Measurements from ENCODE around the gene CASS4.
A peak's percentile ranks its signal among the peaks of the same experiment; 100 is the strongest.
"Not testable (repeated sequence)": the region's sequence is repeated elsewhere in the genome, so short reads cannot be mapped to it uniquely, and the experiment has no call there.

Gene CASS4

DNA sequence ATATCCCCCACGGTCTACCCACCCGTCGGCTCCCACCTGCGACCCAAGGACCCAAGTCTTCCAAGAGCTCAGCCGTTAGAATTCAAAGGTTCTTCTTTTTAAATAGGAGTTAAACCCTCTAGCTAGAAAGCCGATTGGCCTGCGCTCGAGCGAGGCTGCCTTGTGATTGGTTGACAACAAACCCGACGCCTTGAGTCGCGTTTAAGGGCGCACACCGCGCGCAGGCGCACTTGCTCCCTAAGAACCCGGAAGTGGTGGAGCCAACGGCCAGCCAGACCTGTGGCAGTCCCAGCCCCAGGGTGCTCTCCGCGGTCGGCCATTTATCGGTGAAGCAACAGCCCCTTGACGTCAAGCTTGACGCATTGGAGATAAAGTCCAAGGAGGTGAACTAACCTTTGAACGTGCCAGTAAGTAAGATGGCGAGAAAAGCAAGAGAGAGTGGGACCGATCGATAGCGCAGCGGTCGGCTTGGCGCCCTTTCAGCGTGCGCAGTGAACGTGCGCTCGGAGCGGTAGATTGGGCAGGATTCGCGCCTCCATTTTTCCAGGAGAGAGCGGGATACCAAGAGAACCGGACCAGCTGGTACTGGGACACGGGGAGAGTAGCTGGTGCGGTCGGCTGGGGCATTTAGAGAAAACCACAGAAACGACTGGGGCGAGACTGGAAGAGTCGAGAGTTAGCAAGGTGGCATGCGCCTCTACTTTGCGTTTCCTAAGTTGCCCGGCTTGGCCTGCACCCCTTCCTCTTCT is 19.8 kb upstream of the CASS4 start, which contains the start of the genes AURKA and CSTF1:
TSS of gene AURKA (minus strand) at position 84 of the 749 bp plus-strand sequence. CDS start 4,018 bp downstream, outside the sequence.
TSS of gene CSTF1 (plus strand) at position 514 of the 749 bp plus-strand sequence. CDS start 2,908 bp downstream, outside the sequence.
- peak; percentile 100 for DNase-seq (ENCODE audit: low spot score)

DNA sequence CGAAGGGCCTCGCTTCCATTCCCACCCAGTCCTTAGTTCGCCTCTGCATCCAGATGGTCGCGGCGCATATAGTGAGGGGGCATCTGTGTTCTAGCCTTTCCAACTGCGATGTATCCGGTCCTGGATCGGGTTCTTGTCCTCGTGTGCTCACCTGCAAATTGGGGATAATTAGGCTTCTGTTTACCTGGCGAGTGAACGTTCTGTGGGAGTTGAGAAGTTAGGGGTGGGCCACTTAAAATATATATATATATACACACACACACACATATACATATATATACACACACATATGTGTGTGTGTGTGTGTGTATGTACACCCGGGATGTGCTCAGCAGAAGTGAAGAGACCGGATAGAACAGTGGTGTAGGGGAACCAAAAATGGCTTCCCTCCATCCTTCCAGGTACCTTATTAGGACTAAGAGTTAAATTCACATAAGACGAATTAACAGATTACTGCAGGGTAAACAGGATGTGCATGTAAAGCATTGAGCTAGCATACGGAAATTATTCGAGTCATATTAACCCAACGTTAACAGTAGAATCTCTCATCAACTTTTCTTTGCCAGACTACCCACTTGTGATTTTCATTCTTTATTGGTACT is 19.1 kb upstream of the CASS4 start:
- no peak for DNase-seq (ENCODE audit: low spot score)

DNA sequence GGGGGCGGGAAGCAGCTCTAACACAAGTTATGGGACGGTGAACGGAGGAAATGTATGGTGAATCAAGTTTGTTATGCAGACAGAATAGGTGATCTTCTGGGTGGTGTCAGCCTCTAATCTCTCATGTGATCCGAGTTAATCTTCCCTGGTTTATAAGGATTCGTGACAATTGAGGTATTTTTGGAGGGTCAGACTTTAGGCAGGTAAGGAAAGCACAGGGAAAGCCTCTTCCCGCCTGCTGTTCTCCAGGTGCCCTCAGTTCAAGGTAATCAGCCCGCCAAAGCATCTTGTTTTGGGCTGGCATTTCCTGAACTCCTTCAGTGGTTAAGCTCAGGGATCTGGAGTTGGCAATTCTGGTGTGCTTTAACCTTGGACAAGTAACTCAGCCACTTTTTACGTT is 18.4 kb upstream of the CASS4 start:
- DNase-seq (ENCODE audit: low spot score) = no peak

DNA sequence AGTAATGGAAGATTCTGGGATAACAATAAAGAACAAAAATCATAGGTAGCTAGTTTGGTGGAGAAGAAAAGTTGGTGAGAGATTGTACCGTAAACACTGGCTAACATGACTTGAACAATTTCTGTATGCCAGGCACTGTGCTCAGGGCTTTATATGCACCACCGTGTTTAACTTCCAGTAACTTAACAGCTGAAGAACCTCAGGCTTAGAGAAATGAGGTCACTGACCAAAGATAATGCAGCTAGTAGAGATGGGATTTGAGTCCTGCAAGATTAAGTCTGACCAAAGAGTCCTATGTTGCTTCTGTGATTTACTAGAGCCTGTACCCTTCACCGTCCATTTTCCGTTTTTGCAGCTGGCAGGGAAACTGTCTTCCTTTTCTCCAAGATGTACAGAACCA is 16.9 kb upstream of the CASS4 start:
- no peak for DNase-seq (ENCODE audit: low spot score)

DNA sequence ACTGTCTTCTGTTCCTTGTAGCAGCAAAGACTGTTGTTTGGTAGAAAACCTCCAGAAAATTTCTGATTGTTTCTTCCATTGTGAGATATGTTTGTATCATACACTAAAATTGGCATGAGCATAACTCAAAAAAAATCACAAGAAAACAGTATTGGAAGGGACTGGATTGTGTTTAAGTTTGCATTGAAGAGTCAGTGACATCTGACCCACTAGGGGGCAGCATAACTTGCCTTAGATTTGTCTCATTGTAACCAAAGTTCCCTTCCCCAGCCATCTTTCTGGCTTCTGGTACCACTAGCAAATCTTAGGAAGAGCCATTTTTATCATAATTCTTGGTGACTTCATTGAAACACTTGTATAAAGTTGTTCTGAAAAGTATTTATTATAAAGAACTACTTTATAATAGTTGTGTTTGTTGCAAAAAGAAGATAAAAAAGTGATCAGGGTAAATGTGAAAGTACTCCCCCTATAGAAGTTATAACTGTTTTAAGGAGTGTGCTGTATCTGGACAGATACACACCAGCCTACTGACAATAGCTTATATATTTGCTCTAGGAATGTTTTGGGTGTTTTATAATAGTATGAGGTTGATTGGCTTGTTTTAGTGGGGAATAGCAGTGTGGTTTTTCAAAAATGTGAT is 11.9 kb upstream of the CASS4 start:
- peak; percentile 74 for DNase-seq (ENCODE audit: low spot score)

DNA sequence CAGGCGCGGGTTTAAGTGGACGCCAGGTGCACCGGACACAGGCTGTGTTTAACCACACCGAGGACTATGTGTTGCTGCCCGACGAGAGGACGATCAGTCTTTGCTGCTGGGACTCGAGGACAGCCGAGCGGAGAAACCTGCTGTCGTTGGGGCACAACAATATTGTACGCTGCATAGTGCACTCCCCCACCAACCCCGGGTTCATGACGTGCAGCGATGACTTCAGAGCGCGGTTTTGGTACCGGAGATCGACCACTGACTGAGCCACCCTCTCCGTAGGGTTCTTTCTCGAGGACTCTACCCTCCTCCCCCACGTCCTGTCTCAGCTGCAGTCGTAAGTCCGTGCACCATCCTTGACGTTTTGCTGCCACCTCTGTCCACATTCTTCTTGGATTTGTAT is 8.6 kb upstream of the CASS4 start:
- DNase-seq (ENCODE audit: low spot score) = no peak

DNA sequence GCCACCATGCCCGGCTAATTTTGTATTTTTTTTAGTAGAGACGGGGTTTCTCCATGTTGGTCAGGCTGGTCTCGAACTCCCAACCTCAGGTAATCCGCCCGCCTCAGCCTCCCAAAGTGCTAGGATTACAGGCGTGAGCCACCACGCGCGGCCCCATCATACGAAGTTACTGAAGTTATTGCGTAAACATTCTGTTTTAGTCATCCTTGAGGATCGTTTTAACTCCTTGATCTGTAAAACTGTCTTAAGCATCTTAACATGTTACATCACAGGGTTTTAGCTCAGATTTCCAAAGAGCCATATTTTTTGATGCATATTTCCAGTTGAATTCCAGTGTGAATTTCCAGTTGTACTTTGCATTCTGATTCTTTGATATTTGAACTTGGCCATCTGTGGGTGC is 6.7 kb upstream of the CASS4 start:
- DNase-seq (ENCODE audit: low spot score) = not testable (repeated sequence)

DNA sequence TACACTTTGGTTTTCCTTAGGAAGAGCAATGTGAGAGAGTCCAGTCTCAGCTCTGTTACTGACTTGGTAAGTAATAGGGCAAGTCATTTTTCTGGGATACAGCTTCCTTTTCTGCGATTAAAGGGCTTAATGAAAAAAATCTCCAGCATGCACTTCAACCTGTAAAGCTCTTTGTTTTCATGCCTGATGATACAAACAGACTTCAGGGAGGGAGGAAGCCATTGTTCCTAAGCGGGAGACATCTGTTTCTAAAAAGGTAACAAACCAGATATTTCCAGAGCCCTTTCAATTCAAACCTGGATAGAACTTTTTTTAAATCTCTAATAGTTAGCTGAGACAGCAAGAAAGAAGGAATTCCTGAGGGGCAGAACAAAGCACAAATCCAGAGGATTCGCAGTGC is 5.2 kb upstream of the CASS4 start:
- DNase-seq (ENCODE audit: low spot score) = no peak

DNA sequence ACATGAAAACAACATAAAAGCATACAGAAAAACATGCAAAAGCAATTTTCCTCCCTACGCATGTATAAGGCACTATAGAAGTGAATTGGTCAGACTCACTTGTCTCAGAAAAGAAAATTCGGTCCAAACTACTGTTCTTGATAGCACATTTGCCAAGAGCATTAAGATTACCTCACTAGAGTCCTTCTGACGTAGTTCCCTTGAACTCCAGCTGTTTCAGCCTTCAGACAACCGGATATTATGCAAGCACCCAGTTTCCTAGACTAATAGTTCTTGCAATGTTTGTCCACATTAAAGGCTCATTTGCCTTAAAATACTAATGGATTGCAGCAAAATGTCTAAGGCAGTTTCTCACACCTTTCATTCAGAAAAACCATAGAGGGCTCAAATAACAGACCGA is 2.5 kb upstream of the CASS4 start:
- peak; percentile 39 for DNase-seq (ENCODE audit: low spot score)

DNA sequence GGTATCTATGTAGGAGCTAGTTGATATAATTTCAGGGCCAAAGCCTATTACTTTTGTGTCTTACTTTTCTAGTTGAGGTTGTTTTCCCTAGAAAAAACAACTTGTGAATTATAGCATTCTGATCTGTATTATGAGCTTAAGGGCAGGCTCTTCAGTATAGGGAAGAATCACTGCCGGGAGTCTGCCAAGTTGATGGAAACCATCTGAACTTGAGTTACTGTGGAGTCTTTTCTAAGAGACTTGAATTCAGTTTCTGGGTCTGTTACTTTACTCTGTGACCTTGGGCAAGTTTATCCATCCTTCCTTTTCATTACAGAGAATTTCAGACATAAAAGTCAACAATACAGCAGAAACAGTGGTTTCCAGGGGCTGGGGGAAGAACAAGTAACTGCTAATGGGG is 2.1 kb upstream of the CASS4 start:
- DNase-seq (ENCODE audit: low spot score) = no peak

DNA sequence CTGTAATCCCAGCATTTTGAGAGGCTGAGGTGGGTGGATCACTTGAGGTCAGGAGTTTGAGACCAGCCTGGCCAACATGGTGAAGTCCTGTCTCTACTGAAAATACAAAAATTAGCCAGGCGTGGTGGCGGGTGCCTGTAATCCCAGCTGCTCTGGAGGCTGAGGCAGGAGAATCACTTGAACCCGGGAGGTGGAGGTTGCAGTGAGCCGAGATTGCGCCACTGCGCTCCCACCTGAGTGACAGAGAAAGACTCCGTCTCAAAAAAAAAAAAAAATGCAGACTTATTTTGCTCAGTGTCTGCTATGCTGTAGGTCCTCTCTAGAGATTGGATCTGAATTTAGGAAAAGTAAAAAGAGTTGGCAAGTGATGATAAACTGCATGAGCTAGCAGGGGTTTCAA is 773 bp upstream of the CASS4 start:
- not testable (repeated sequence) for DNase-seq (ENCODE audit: low spot score)

DNA sequence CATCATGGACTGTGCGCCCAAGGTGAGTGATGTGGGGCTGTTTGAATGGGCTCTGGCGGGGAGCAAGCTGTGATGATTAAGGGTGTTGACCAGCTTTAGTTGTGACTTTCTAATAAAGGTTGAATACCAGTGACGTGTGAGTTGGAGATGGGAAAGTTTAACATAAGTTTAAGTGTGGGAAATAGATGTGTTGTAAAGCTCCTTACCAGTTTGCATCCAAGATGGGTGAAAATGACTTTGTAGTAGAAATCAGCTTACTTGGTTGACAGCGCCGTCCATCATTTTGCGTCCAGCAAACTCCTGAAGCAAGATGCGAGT is 372 bp downstream of the CASS4 start:
- DNase-seq (ENCODE audit: low spot score) = no peak

DNA sequence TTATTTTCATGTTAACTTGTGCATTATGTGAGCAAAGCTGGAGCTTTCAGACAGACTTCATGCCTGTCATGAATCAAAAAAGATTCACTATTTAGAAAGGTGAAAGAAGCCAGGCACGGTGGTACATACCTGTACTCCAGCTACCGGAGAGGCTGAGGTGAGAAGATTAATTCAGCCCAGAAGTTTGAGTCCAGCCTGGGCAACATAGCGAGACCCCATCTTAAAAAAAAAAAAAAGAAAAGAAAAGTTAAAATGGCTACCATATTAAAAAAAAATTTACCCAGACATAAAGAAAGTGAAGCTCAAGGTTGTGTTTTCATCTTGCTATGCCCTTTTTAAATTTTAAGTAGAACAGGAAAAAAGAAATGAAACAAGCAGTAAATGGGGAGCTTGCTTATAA is 889 bp downstream of the CASS4 start:
- DNase-seq (ENCODE audit: low spot score) = no peak

DNA sequence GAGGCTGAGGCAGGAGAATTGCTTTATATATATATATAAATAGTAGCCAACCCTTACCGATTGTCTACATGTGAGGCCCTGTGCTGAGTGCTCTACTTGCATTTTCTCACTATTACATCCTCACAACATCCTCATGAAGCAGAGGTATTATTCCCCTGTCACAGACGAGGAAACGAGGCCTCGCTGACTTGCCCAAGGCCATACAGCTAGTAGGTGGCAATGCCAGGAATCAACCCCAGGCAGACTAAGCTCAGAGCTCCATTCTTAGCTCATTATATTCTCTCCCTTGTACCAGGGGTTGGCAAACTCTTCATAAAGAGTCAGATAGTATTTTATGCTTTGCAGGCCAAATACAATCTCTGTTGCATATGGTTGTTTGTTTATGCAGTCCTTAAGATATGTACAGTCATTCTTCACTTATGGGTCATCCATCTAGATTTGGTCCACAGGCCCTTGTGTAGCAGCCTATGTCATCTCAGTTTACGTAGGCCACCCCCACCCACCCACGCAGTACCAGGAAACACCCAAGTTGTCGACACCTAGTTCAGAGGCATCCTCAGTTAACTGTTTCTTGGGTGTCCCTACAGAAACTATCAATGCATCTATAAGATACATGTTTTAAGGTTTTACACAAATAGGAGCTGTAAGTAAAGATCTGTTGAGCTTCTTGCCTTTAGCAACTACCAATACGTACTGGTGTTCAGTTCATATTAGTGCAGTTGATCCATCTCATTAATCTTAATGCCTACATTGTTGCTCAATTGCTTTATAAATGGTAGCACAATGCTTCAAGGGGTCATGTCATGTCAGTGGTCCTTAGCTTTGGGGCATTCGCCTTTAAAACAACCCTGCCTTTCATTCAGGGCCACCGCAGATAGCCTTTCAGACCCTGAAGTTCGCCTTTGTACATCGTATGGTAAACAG is 3.0 kb downstream of the CASS4 start:
- no peak for DNase-seq (ENCODE audit: low spot score)

DNA sequence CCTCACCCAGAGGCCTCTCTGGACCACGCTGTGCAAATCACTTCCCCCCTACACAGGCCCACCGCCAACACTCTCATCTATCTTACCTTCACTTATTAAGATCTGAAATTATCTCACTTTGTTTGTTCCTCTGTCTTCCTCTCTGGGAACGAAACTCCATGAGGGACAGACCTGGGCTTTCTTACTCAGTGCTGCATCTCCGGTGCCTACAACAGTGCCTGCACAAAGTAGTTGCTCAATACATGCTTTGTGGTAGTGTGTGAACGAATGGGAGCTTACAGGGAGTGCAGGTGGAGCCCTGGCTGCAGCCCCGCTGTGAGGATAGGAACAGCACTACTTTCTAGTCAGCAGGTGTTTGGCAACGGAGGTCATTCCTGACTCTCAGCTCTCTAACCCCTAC is 5.3 kb downstream of the CASS4 start:
- no peak for DNase-seq (ENCODE audit: low spot score)

DNA sequence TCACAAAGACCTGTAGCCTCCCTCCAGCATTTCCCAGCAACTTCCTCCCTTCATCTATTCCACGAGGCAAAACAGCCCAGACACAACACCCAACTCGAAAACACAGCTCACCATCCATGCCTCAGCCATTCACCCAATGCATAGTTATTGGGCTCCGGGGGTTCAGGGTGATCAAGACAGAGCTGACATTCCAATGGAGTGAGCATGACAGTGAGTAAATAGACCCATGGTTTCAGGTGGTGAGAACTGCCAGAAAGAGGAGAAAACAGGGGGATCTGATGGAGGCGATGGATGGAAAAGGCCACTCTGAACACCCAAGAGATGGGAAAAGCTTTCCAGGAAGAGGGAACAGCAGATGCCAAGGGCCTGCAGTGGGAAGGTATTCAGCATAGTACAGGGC is 5.9 kb downstream of the CASS4 start:
- no peak for DNase-seq (ENCODE audit: low spot score)

DNA sequence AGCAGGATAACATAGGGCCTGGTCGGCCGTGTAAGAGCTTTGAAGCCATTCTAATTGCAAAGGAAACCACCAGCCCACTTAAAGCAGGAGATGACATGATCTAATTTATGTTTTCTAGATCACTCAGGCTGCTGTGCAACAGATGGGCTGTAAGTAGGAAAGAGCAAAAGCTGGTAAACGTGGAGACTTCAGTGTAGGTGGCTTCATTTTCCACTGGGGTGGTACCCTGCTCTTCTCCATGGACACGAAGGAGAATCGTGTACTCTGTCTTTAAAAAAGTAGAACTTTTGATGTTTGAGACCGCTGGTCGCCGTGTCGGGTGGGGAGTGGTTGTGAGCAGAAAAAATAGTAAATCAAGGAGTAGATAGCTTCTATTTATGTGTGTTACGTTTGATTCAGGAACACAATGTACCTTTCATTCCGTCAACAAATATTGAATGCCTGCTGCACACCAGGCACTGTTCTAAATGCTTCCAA is 6.4 kb downstream of the CASS4 start:
- no peak for DNase-seq (ENCODE audit: low spot score)

DNA sequence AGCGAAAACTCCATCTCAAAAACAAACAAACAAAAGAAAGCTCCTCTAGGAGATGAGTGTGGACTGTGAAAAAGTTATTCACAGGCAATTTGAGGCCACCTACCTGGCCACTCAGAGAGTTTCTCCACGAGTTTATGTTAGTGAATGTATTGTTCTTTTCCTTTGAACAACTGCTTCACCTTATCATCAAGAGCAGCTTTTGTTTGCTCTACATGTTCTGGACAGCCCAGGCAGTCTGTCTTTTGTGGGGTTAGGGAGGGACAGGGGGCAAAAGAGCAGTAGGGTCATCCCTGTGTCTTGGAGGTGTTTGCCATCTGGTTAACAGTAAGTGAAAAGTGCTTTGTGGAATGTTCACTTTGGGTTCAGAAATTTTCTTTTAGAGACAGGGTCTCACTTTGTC is 8.0 kb downstream of the CASS4 start:
- DNase-seq (ENCODE audit: low spot score) = no peak

DNA sequence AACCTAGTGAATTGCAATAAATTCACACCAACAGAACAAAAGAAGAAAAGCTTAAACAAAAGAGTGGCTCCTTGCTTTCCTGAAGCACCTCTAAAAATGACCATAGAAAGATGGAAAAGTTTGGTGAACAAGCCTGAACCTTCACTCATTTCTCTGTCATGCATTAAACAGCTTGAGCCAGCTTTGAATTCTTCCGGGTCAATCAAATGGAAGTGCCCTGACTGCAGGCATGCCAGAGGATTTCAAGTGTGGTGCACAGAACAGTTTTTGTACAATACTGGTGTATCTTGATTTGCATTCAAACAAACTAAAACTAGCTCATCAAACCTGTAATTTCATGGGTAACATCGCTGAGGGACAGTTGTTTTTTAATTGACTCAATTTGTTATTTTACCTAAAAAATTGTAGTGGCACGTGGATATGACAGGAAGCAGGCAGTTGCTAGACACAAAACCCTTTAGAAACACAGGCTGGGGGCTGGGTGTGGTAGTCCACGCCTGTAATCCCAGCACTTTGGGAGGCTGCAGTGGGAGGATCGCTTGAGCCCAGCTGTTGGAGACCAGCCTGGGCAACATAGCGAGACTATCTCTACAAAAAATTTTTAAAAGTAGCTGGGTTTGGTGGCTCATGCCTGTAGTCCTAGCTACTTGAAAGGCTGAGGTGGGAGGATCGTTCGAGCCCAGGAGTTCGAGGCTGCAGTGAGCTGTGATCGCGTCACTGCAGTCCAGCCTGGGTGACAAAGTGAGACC is 9.1 kb downstream of the CASS4 start:
- no peak for DNase-seq (ENCODE audit: low spot score)

DNA sequence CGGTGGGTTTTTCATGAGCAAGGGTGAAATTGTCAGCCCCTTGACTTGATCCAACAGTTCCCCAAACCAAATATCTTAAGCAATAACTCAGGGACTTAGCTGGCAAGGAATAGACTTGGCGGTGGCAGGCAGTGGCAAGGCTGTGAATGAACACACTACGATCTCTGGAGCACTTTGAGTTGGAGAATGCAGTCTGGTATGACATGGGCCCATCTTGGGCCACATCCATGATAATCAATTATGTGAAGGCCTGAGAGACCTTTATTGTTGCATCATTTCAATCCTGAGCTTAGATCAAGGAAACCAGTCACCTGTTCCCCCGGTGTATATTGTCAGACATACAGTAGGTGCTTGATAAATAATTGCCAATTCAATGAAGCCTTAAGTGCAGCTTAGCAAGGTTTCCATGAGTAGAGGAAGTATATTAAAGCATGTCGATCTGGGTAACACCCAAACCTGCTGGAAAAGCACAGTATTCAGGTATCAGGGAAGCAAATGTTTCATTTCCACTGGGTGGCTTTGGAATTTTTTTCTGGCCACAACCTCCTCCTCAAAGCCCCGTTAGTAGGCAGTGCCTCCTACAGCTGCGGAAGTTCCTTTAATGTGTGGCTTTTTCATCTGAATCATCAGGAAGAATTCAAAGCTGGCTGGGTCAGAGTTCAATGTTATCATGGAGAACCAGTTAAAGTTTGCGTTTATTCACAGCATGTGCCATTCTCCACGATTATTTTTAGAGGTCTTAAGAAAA is 10.2 kb downstream of the CASS4 start:
- DNase-seq (ENCODE audit: low spot score) = peak; percentile 69

DNA sequence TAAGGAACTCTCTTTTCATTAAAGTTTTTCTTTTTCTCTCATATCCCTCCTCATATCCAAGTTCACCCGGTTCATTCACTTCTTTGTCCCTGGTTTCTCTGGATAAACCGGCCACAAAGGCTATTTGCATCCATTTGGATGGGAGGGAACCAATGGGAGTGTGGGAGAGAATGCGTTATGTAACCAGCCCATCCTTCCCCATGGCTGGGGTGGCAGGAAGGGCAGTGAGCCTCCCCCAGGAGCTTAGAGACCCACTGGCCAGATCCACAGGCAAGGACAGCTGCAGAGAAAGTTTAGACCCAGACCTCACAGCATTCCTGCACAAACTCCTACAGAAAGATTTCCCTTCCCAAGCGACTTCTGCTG is 10.7 kb downstream of the CASS4 start:
- no peak for DNase-seq (ENCODE audit: low spot score)
